ENCODE data around the gene MED22. TPM values are rescaled to one million over a fixed set of nuclear protein-coding genes. Genes with fewer than 3 reads are reported as not detected.
"Not testable (repeated sequence)": the region's sequence is repeated elsewhere in the genome, so short reads cannot be mapped to it uniquely, and the experiment has no call there.

Gene MED22
- 10 to 100 TPM; 34.8 to 43.3 TPM for total RNA-seq

GRCh38 chr9:133347985-133348717 is at the start of gene MED22, which contains the start of gene RPL7A:
MED22 (minus strand) TSS chr9:133348131; CDS start chr9:133346662, 1,469 bp downstream.
RPL7A (plus strand) TSS chr9:133348218; CDS start chr9:133348244, 26 bp downstream.
- Mint-ChIP-seq H3K36me3 (peaks cover 34% of the 10 kb centered on the region), H3K4me3 (peak within 1 kb of the TSS; percentile 91), H3K27ac (peak within 1 kb of the TSS; percentile 90 to 98), H3K27me3 (no peaks in the 10 kb centered on the region), H3K9me3 (no peaks in the 10 kb centered on the region), H3K4me1 (ENCODE audit: low read depth in 2 of 2) (peaks cover 38 to 41% of the 10 kb centered on the region in 2 donors)
- ATAC-seq (peak; percentile 87 to 95), DNase-seq (ENCODE audit: low spot score) (peak; percentile 91)

DNA sequence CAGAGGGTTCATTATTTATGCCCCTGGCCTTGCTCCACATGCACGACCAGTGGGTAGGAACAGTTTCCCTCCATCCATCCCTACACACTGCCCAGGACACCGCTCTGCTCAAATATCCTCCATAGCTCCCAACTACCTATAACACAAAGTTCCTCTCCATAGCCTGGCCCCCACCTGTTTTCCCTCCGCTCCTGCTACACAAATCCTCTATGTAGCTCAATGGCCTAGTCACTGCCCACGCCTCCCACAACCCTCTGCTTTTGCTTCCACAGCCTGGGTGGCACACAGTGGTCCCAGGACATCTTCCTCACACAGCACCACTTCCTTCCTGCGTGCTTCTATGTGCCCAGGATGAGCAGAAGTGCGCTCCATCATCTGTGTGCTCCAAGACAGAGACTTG is 49.4 kb upstream of the MED22 start:
- no peak for ATAC-seq
- Mint-ChIP-seq H3K9me3 (no peaks in the 10 kb centered on the region), H3K4me3 (no peak overlapping the region), H3K36me3 (no peaks in the 10 kb centered on the region), H3K27ac (no peak overlapping the region), H3K27me3 (peaks cover 0 to 7% of the 10 kb centered on the region in 2 donors), H3K4me1 (ENCODE audit: low read depth in 2 of 2) (no peaks in the 10 kb centered on the region)
- DNase-seq (ENCODE audit: low spot score) = no peak

GRCh38 chr9:133396952-133397351 is 49.0 kb upstream of the MED22 start:
- Mint-ChIP-seq H3K9me3 (no peaks in the 10 kb centered on the region), H3K27me3 (peaks cover 0 to 7% of the 10 kb centered on the region in 2 donors), H3K4me3 (no peak overlapping the region), H3K36me3 (no peaks in the 10 kb centered on the region), H3K4me1 (ENCODE audit: low read depth in 2 of 2) (no peaks in the 10 kb centered on the region), H3K27ac (no peak overlapping the region)
- no peak for DNase-seq (ENCODE audit: low spot score)
- no peak for ATAC-seq

DNA sequence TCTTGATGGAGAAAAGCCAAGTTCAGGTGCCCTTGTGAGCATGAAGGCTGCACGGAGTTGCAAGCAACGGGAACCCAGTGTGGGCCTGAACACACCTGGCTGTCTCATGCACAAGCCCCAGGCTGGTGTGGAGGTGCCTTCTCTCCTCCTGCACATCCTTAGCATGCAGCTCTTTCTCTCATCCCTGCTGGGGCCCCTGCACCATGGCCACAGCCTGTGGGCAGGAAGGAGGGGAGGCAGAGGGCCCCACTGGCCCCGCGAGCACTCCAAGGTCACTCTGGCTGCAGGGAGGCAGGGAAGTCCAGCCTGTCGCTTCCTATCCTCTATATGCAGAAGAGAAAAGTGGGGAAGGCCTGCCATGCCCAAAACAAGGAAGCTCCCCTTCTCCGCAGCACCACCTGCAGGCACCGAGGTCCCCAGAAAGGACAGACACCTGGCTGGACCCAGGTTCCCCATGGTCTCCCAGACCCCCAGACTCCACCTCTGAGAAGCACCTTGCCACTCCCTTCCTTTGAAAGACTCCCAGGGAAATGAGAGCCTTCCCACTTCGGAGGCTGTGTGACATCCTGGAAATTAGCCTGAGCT is 46.8 kb upstream of the MED22 start:
- H3K27ac Mint-ChIP-seq = no peak overlapping the region
- ATAC-seq = no peak

GRCh38 chr9:133393399-133393798 is 45.5 kb upstream of the MED22 start:
- ATAC-seq = no peak
- Mint-ChIP-seq H3K9me3 (no peaks in the 10 kb centered on the region), H3K27me3 (peaks cover 0 to 7% of the 10 kb centered on the region in 2 donors), H3K36me3 (no peaks in the 10 kb centered on the region), H3K4me3 (no peak overlapping the region), H3K4me1 (ENCODE audit: low read depth in 2 of 2) (no peaks in the 10 kb centered on the region), H3K27ac (no peak overlapping the region)
- DNase-seq (ENCODE audit: low spot score) = no peak

More for the DNA sequence above, 46.8 kb upstream of the MED22 start:
- no peaks in the 10 kb centered on the region for H3K36me3 Mint-ChIP-seq
- no peak overlapping the region for H3K4me3 Mint-ChIP-seq
- H3K4me1 Mint-ChIP-seq (ENCODE audit: low read depth in 2 of 2) = no peaks in the 10 kb centered on the region
- DNase-seq (ENCODE audit: low spot score) = no peak
- peaks cover 0 to 7% of the 10 kb centered on the region in 2 donors for H3K27me3 Mint-ChIP-seq
- no peaks in the 10 kb centered on the region for H3K9me3 Mint-ChIP-seq

- not testable (repeated sequence) for H3K4me3 Mint-ChIP-seq; H3K9me3 Mint-ChIP-seq; H3K36me3 Mint-ChIP-seq; H3K4me1 Mint-ChIP-seq (ENCODE audit: low read depth in 2 of 2); DNase-seq (ENCODE audit: low spot score); H3K27ac Mint-ChIP-seq; ATAC-seq; H3K27me3 Mint-ChIP-seq
These were observed 44.4 kb upstream of the MED22 start for GRCh38 chr9:133392308-133392707.

GRCh38 chr9:133391449-133391848 is 43.5 kb upstream of the MED22 start:
- not testable (repeated sequence) for H3K27ac Mint-ChIP-seq; H3K27me3 Mint-ChIP-seq; ATAC-seq; H3K36me3 Mint-ChIP-seq; H3K9me3 Mint-ChIP-seq; DNase-seq (ENCODE audit: low spot score); H3K4me3 Mint-ChIP-seq; H3K4me1 Mint-ChIP-seq (ENCODE audit: low read depth in 2 of 2)

GRCh38 chr9:133390713-133391112 is 42.8 kb upstream of the MED22 start:
- no peaks in the 10 kb centered on the region for H3K4me1 Mint-ChIP-seq (ENCODE audit: low read depth in 2 of 2)
- H3K27me3 Mint-ChIP-seq = peaks cover 0 to 7% of the 10 kb centered on the region in 2 donors
- no peak for DNase-seq (ENCODE audit: low spot score)
- no peak overlapping the region for H3K4me3 Mint-ChIP-seq
- no peaks in the 10 kb centered on the region for H3K9me3 Mint-ChIP-seq
- no peak overlapping the region for H3K27ac Mint-ChIP-seq
- no peaks in the 10 kb centered on the region for H3K36me3 Mint-ChIP-seq
- ATAC-seq = no peak

DNA sequence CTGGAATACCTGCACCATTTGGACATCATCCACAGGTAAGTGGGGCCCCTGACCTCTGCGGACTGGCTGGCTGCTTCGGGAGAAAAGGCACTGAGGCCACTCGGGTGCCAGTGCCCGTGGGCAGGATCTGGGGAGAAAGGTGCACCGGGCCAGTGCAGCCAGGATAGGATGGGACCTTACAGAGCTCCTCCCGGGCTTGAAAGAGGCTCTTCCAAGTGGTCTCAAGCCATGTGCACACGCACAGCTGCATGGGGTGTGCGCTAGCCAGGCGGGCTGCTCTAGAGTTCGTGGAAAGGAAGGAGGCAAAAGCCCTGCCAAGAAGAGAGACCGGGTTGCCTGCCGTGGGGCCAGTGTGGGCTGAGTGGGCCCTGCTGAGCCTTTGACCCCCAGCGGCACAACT is 41.6 kb upstream of the MED22 start:
- H3K4me1 Mint-ChIP-seq (ENCODE audit: low read depth in 2 of 2) = no peaks in the 10 kb centered on the region
- no peak overlapping the region for H3K27ac Mint-ChIP-seq
- no peaks in the 10 kb centered on the region for H3K36me3 Mint-ChIP-seq
- no peak for DNase-seq (ENCODE audit: low spot score)
- no peak for ATAC-seq
- no peaks in the 10 kb centered on the region for H3K9me3 Mint-ChIP-seq
- peaks cover 0 to 3% of the 10 kb centered on the region in 2 donors for H3K27me3 Mint-ChIP-seq
- no peak overlapping the region for H3K4me3 Mint-ChIP-seq

GRCh38 chr9:133389025-133389557 is 41.2 kb upstream of the MED22 start:
- Mint-ChIP-seq H3K9me3 (no peaks in the 10 kb centered on the region), H3K27ac (no peak overlapping the region), H3K4me3 (no peak overlapping the region), H3K4me1 (ENCODE audit: low read depth in 2 of 2) (no peaks in the 10 kb centered on the region), H3K36me3 (no peaks in the 10 kb centered on the region), H3K27me3 (peaks cover 0 to 3% of the 10 kb centered on the region in 2 donors)
- no peak for ATAC-seq
- DNase-seq (ENCODE audit: low spot score) = no peak

- Mint-ChIP-seq H3K27me3 (no peaks in the 10 kb centered on the region), H3K36me3 (no peaks in the 10 kb centered on the region), H3K4me3 (no peak overlapping the region), H3K27ac (no peak overlapping the region), H3K4me1 (ENCODE audit: low read depth in 2 of 2) (no peaks in the 10 kb centered on the region), H3K9me3 (no peaks in the 10 kb centered on the region)
- DNase-seq (ENCODE audit: low spot score) (no peak), ATAC-seq (no peak)
These were observed 39.7 kb upstream of the MED22 start for GRCh38 chr9:133387680-133388079.

DNA sequence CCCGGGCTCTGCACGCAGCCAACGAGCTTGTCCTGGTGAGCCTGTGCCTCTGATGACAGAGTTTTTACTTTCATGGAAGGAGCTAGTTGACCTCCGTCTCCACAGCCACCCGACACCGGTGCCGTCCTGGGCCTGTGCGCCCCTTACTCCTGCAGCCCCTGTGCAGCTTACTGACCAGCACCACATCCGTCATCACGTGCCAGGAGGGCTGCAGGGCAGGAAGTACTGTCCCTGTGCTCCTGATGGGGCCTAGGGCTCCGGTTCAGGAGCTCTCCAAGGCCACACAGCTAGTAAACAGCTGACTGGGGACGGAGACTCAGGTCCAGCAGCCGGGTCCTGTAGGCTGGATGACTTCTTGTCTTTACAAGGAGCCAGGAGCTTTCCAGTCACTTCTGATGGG is 38.4 kb upstream of the MED22 start:
- Mint-ChIP-seq H3K36me3 (no peaks in the 10 kb centered on the region), H3K27ac (no peak overlapping the region), H3K9me3 (no peaks in the 10 kb centered on the region), H3K4me1 (ENCODE audit: low read depth in 2 of 2) (no peaks in the 10 kb centered on the region), H3K27me3 (no peaks in the 10 kb centered on the region), H3K4me3 (no peak overlapping the region)
- no peak for ATAC-seq
- DNase-seq (ENCODE audit: low spot score) = no peak

- Mint-ChIP-seq H3K27me3 (no peaks in the 10 kb centered on the region), H3K9me3 (no peaks in the 10 kb centered on the region), H3K4me3 (no peak overlapping the region), H3K27ac (no peak overlapping the region), H3K36me3 (no peaks in the 10 kb centered on the region), H3K4me1 (ENCODE audit: low read depth in 2 of 2) (no peaks in the 10 kb centered on the region)
- ATAC-seq (no peak), DNase-seq (ENCODE audit: low spot score) (no peak)
These were observed 37.5 kb upstream of the MED22 start for GRCh38 chr9:133385452-133385851.

GRCh38 chr9:133384736-133385321 is 36.9 kb upstream of the MED22 start:
- no peaks in the 10 kb centered on the region for H3K9me3 Mint-ChIP-seq
- no peaks in the 10 kb centered on the region for H3K4me1 Mint-ChIP-seq (ENCODE audit: low read depth in 2 of 2)
- DNase-seq (ENCODE audit: low spot score) (no peak), ATAC-seq (no peak)
- H3K27me3 Mint-ChIP-seq = no peaks in the 10 kb centered on the region
- no peak overlapping the region for H3K27ac Mint-ChIP-seq
- no peaks in the 10 kb centered on the region for H3K36me3 Mint-ChIP-seq
- H3K4me3 Mint-ChIP-seq = no peak overlapping the region

Measured in natural killer cell treated with Interleukin-12 subunit alpha and Interleukin-12 subunit beta and Interleukin-15 and Interleukin-18, amount 100 ng/mL, for 72 hours (primary cell).